Measurements from ENCODE around the gene AGXT.

Gene AGXT

GRCh38 chr2:240906141-240906910, 37.7 kb downstream of the AGXT start, which contains the start of gene CROCC2:
TSS of gene CROCC2 (plus strand) at chr2:240906336. CDS start at chr2:240906514, 178 bp downstream.
- DNase-seq (ENCODE audit: low read depth, low spot score), result no peak
- H3K4me3 ChIP-seq (ENCODE audit: low read depth, low read length), result no peak within 1 kb of the TSS
- POLR2A ChIA-PET, result no interaction called here
- no peak for TF ChIP-seq CTCF (IDR thresholded peaks at IDR 0.05; ENCODE audit: insufficient read depth, low read length, missing control alignments)
- CTCF ChIA-PET, result interaction anchor here (1.0 kb wide), 1 partner anchor 8 kb away, joined by 5 read pairs; no protein-coding TSS in a partner anchor

GRCh38 chr2:240906911-240907590, 38.4 kb downstream of the AGXT start:
- TF ChIP-seq CTCF (IDR thresholded peaks at IDR 0.05; ENCODE audit: insufficient read depth, low read length, missing control alignments), result no peak
- CTCF ChIA-PET, result interaction anchor here (1.0 kb wide), 1 partner anchor 8 kb away, joined by 5 read pairs; no protein-coding TSS in a partner anchor
- DNase-seq (ENCODE audit: low read depth, low spot score), result no peak
- POLR2A ChIA-PET, result no interaction called here
- H3K4me3 ChIP-seq (ENCODE audit: low read depth, low read length), result no peak overlapping the region

GRCh38 chr2:240909216-240909974, 40.8 kb downstream of the AGXT start:
- H3K4me3 ChIP-seq (ENCODE audit: low read depth, low read length), result no peak overlapping the region
- no peak for DNase-seq (ENCODE audit: low read depth, low spot score)
- ChIA-PET POLR2A (no interaction called here), CTCF (interaction anchor here (0.9 to 1.2 kb wide), 2 partner anchors 12 to 169 kb away, joined by 3 read pairs; no protein-coding TSS in a partner anchor)
- no peak for TF ChIP-seq CTCF (IDR thresholded peaks at IDR 0.05; ENCODE audit: insufficient read depth, low read length, missing control alignments)

- ChIA-PET POLR2A (no interaction called here), CTCF (interaction anchor here (0.7 to 6.0 kb wide), 6 partner anchors 10 to 77 kb away, joined by 3 to 42 read pairs (median 12); partner anchors contain the start of gene MAB21L4)
- H3K4me3 ChIP-seq (ENCODE audit: low read depth, low read length), result no peak overlapping the region
- DNase-seq (ENCODE audit: low read depth, low spot score), result no peak
- TF ChIP-seq CTCF (IDR thresholded peaks at IDR 0.05; ENCODE audit: insufficient read depth, low read length, missing control alignments), result no peak
Measured at GRCh38 chr2:240911641-240912265, 43.1 kb downstream of the AGXT start.

GRCh38 chr2:240912878-240913809, 44.5 kb downstream of the AGXT start:
- no peak overlapping the region for H3K4me3 ChIP-seq (ENCODE audit: low read depth, low read length)
- DNase-seq (ENCODE audit: low read depth, low spot score), result no peak
- ChIA-PET POLR2A (no interaction called here), CTCF (interaction anchor here (0.6 to 6.0 kb wide), 24 partner anchors 9 to 237 kb away, joined by 3 to 42 read pairs (median 4); partner anchors contain the start of genes MAB21L4, PASK and PPP1R7)
- TF ChIP-seq CTCF (IDR thresholded peaks at IDR 0.05; ENCODE audit: insufficient read depth, low read length, missing control alignments), result no peak
